HuH-7 (cell line): ENCODE measurements around the gene NHEJ1.
A peak's percentile ranks its signal among the peaks of the same experiment; 100 is the strongest.

ENCODE experiments used
- DNase-seq: peaks from one replicate; pipeline ENCODE4 v3.0.0; 2011; ENCODE audit warnings: low spot score

Gene NHEJ1

GRCh38 chr2:219087361-219087760, 73.3 kb downstream of the NHEJ1 start:
- no peak for DNase-seq

DNA sequence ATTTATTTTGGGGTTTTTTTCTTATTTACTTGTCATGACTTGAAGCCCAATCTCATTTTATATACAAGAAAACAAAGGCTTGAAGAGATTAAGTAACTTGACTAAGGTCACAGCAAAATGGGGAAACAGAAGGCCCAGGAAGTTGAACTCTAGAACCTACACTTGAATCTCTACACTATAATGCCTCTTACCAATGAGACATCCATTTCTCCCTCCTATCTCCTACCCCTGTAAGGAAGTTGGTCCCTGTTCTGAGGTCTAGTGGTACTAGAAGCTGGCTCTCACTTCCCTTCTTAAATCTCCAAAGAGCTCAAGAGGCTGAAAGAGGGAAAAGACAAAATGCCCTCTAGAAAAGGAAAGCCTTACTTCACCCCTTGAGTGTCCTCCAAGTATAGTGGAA, 74.4 kb downstream of the NHEJ1 start:
- no peak for DNase-seq

- no peak for DNase-seq
Observed at GRCh38 chr2:219084791-219085190, 75.8 kb downstream of the NHEJ1 start.

- DNase-seq, result no peak
Observed at GRCh38 chr2:219082332-219082958, 78.2 kb downstream of the NHEJ1 start.

- no peak for DNase-seq
Observed at GRCh38 chr2:219081701-219082331, 78.8 kb downstream of the NHEJ1 start.

GRCh38 chr2:219081096-219081495, 79.5 kb downstream of the NHEJ1 start:
- DNase-seq, result no peak

GRCh38 chr2:219079417-219079816, 81.2 kb downstream of the NHEJ1 start:
- no peak for DNase-seq

DNA sequence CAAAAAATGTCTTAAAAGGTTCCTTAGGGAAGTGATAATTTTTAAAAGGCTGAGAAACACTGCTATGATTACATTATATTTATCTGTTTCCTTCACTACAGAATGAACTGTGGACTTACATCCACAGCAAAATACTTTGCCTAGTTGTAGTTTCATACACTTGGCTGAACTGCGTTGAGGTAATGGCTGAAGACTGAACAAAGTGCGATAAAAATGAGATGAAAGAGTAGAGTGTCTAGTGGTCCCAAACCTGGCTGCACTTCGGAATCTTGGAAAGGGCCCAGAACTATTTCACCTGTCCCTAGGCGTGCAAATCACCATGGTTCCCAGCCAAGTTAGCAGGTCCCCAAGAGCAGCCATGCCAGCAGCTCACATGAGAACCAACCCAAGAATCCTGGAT, 81.7 kb downstream of the NHEJ1 start:
- DNase-seq, result no peak

DNA sequence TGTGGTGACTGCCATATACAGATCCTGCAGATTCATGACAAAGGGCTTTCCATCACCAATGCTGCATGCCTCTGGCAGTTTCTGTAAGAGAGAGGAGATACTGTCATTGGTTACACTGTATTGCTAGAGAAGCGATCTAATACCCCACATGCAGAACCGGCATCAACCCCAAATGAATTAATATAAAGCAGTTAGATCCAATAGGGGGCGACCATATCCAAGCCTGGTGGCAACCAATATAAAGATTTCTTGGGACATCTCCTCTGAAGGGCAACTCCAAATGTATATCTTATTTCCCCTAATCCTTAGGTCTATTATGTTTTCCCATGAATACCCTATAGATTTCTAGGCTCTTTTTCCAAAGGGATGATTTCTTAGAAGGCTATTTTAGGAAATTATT, 82.5 kb downstream of the NHEJ1 start:
- DNase-seq, result no peak

DNA sequence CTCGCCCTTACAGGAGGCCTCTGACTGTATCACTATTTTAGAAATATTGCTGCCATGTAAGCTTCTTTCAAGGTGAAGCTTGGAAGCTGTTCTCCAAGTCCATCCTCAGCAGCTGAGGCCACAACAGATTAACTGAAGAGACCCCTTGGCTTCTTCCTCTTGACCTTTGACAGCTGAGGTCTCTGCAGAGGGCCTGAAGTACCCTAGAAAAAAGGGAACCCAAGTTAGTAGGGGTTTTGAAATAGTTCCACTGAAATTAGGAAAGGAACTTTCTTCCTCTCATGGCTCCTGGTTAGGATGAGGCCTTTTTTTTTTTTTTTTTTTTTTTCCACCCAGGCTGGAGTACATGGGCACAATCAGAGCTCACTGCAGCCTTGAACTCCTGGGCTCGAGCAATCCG, 84.4 kb downstream of the NHEJ1 start:
- no peak for DNase-seq

DNA sequence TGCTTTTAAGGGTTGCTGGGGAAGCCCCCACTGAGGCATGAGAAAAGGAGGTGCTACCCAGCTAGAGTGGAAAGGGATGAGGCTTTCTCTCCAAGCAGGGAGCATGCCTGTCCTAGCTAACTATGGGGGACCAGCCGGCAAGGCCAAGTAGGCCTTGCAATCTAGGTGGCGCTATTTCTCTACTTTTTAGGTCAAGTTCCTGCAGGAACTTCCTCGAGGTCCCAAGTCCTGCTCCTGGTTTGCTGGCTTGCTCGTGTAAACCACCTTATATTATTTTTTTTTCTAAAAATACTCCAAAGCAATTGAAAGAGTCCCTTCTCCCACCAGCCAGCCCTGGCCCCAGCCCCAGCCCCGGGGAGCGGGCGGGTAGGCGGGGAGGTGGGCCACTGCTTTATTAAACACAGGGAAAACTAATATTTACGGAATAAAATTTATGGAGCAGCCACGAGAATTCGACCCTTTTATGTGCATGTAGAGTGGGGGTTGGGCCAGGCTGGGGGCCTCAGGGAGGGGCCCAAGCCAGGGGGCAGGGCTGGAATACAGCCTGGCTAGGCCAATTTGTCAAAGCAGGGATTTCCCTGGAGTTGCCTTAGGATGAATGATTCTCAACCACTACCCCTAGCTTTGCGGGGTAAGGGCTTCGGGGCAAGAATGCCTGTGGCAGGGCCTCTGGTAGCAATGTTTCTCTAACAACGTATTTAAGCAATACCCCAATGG, 87.0 kb downstream of the NHEJ1 start:
- peak; percentile 65 for DNase-seq

GRCh38 chr2:219072741-219073250, 87.8 kb downstream of the NHEJ1 start:
- DNase-seq, result no peak

DNA sequence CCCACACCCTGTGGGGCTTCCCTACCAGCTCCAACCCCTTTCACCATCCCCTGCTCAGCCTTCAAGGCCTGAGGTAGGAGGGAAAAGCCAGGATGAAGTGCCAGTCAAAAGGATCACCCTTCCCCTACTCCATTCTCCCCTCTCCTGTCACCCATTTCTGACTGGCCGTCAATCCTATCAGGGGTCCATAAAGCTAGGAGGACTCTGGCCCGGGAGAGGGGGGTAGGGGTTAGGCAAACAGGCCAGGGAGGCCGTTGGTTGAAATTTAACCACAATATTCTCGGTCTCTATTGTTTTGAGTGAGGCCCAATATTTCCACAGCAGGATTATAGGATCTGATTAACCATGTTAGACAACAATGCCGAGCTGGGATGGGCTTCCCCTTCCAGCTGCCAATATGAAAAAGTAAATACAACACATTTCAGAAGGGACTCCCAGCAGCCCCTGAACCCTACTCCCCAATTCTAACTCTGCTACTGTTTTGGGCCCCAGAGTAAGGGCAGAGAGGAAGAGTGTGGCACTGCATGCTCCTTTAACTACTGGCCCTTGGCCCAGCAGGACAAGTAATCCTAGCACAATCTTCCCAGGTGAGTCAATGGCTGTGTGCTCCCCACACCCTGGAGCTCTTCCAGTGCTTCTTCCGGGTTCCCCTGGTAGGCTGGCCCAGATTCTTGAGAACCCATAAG, 89.3 kb downstream of the NHEJ1 start:
- peak; percentile 67 for DNase-seq

- no peak for DNase-seq
Observed at GRCh38 chr2:219065484-219065883, 95.1 kb downstream of the NHEJ1 start.

- DNase-seq, result no peak
Observed at GRCh38 chr2:219062081-219062480, 98.5 kb downstream of the NHEJ1 start.

- DNase-seq, result peak; percentile 79
Observed at GRCh38 chr2:219060821-219061791, 99.5 kb downstream of the NHEJ1 start, which contains the start of gene IHH. Gene IHH, minus strand, starts transcription at chr2:219060921. Its CDS starts 454 bp downstream, at chr2:219060467.

- peak; percentile 37 for DNase-seq
Observed at GRCh38 chr2:219059725-219060682, 100.6 kb downstream of the NHEJ1 start.

DNA sequence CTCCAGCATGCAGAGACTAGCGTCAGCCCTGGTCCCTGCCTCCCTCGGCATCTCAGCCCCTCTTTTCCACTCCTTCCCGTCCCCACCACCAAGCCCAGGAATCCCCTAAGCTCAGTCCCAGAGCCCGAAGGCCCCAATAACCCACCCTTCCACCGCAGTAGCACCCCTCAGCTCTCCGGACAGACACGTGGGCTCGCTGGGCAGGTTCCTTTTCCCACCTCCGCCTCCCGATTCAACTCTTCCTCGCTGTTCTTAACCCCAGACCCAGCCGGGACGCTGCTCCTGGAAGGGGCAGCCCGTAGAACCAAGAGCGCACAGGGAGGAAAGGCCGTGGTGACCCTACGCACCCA, 101.3 kb downstream of the NHEJ1 start:
- DNase-seq, result peak; percentile 42

GRCh38 chr2:219058541-219059374, 101.9 kb downstream of the NHEJ1 start:
- peak; percentile 89 for DNase-seq
